Mucosa of stomach (tissue), 1 donor: ENCODE data around the gene RHOXF2B.
"Not testable (repeated sequence)": the region's sequence is repeated elsewhere in the genome, so short reads cannot be mapped to it uniquely, and the experiment has no call there.

Source experiments
- H3K27me3 ChIP-seq: one replicate; pipeline ENCODE4 v1.7.0; 2013; ENCODE audit warnings: mild to moderate bottlenecking, low read length; ENCODE audit not compliant: control insufficient read depth, insufficient read depth
- H3K36me3 ChIP-seq: one replicate; pipeline ENCODE4 v1.7.0; 2013; ENCODE audit warnings: low read length; ENCODE audit not compliant: control insufficient read depth, insufficient read depth
- H3K4me1 ChIP-seq: one replicate; pipeline ENCODE4 v1.7.0; 2013; ENCODE audit warnings: mild to moderate bottlenecking, low read length; ENCODE audit not compliant: control insufficient read depth, insufficient read depth
- H3K4me3 ChIP-seq: one replicate; pipeline ENCODE4 v1.7.0; 2013; ENCODE audit warnings: low read length
- H3K9ac ChIP-seq: one replicate; pipeline ENCODE4 v1.7.0; 2013; ENCODE audit warnings: mild to moderate bottlenecking, low read length, moderate library complexity
- H3K9me3 ChIP-seq: one replicate; pipeline ENCODE4 v1.7.0; 2013; ENCODE audit warnings: mild to moderate bottlenecking, low read length, moderate library complexity; ENCODE audit not compliant: control insufficient read depth
- donor health status: Pancreatic carcinoma.

RHOXF2B gene

DNA sequence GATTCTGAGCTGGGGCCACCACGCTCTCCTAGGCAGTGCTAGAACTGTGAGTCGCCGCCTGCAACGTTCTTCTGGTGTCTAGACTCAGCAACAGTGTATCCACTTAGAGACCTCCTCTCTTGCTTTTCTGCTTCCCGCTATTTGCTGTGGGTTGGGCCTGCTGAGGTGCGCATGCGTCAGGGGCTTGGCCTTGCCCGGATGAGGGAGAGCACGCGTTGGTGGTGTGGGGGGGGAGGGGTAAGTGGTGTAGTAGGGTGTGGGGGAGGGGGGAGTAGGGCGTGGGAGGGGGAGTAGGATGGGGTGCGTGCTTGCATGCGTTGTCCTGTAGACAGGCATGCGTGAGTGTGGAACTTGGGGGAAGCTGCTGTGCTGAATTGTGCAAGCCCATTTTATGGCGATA is at the start of gene RHOXF2B:
TSS of gene RHOXF2B (minus strand) at position 101 of the 400 bp plus-strand sequence. CDS start 138 bp downstream, outside the sequence.
- not testable (repeated sequence) for H3K36me3 ChIP-seq, H3K9me3 ChIP-seq, H3K9ac ChIP-seq, H3K4me3 ChIP-seq, H3K4me1 ChIP-seq, H3K27me3 ChIP-seq

- H3K27me3 ChIP-seq = no peaks in the 10 kb centered on the region
- no peaks in the 10 kb centered on the region for H3K36me3 ChIP-seq
- no peaks in the 10 kb centered on the region for H3K9me3 ChIP-seq
- no peaks in the 10 kb centered on the region for H3K4me1 ChIP-seq
- H3K4me3 ChIP-seq = no peak overlapping the region
- no peak overlapping the region for H3K9ac ChIP-seq
Measured at GRCh38 chrX:120125444-120125843, 48.0 kb upstream of the RHOXF2B start.

DNA sequence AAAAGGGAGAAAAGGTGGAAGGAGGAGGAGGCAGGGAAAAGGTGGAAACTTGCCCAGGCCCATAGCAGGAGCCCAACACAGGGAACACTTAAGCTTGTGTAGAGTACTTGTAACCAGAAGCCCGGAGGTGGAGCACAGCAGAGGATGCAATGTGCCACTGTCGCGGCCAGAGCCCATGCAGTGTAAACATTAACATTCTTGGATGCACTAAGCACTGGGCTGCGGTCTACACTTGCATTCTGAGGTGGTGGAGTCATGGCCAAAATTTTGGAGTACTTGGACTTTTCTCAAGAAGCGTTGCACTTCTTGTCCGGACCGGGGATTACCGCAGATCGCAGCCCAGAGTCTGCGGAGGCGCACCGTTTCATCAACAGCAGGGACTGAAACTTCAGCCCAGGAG is 42.7 kb upstream of the RHOXF2B start:
- Histone ChIP-seq H3K4me3 (no peak overlapping the region), H3K27me3 (no peaks in the 10 kb centered on the region), H3K9me3 (no peaks in the 10 kb centered on the region), H3K36me3 (no peaks in the 10 kb centered on the region), H3K4me1 (no peaks in the 10 kb centered on the region), H3K9ac (no peak overlapping the region)

GRCh38 chrX:120115438-120115963 is 38.0 kb upstream of the RHOXF2B start, which contains the start of gene RHOXF1:
TSS of gene RHOXF1 (minus strand) at chrX:120115913. CDS start at chrX:120115862, 51 bp downstream.
- H3K27me3 ChIP-seq = no peaks in the 10 kb centered on the region
- no peak within 1 kb of the TSS for H3K4me3 ChIP-seq
- H3K9ac ChIP-seq = no peak within 1 kb of the TSS
- no peaks in the 10 kb centered on the region for H3K4me1 ChIP-seq
- no peaks in the 10 kb centered on the region for H3K9me3 ChIP-seq
- no peaks in the 10 kb centered on the region for H3K36me3 ChIP-seq

DNA sequence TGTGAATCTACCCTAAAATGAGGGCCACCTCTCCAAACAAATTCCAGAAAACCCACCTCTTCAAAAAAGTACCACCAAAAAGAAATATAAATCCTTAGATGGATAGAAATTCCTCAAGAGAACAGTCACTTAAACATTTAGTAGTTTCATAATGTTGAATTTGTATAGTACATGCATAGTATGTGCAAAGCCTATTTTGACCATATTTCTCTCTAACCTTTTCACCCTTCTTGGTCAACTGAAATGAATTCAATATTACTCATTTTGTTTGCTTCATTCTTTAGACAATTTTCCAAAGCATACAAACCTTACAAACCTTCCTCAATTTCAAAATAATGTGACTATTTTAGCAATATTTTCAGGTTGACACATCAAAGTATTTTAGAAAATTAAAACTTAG is 34.1 kb upstream of the RHOXF2B start:
- no peaks in the 10 kb centered on the region for H3K27me3 ChIP-seq
- H3K9ac ChIP-seq = no peak overlapping the region
- no peaks in the 10 kb centered on the region for H3K36me3 ChIP-seq
- H3K9me3 ChIP-seq = no peaks in the 10 kb centered on the region
- H3K4me3 ChIP-seq = no peak overlapping the region
- H3K4me1 ChIP-seq = no peaks in the 10 kb centered on the region

GRCh38 chrX:120109378-120109777 is 31.9 kb upstream of the RHOXF2B start:
- Histone ChIP-seq H3K27me3 (no peaks in the 10 kb centered on the region), H3K9ac (no peak overlapping the region), H3K9me3 (no peaks in the 10 kb centered on the region), H3K36me3 (no peaks in the 10 kb centered on the region), H3K4me1 (no peaks in the 10 kb centered on the region), H3K4me3 (no peak overlapping the region)

- H3K4me3 ChIP-seq, H3K27me3 ChIP-seq, H3K9ac ChIP-seq, H3K4me1 ChIP-seq, H3K36me3 ChIP-seq, H3K9me3 ChIP-seq: not testable (repeated sequence)
Measured at GRCh38 chrX:120104707-120105106, 27.2 kb upstream of the RHOXF2B start.

- not testable (repeated sequence) for H3K4me3 ChIP-seq, H3K27me3 ChIP-seq, H3K4me1 ChIP-seq, H3K9ac ChIP-seq, H3K36me3 ChIP-seq, H3K9me3 ChIP-seq
Measured at GRCh38 chrX:120101057-120101456, 23.6 kb upstream of the RHOXF2B start.

DNA sequence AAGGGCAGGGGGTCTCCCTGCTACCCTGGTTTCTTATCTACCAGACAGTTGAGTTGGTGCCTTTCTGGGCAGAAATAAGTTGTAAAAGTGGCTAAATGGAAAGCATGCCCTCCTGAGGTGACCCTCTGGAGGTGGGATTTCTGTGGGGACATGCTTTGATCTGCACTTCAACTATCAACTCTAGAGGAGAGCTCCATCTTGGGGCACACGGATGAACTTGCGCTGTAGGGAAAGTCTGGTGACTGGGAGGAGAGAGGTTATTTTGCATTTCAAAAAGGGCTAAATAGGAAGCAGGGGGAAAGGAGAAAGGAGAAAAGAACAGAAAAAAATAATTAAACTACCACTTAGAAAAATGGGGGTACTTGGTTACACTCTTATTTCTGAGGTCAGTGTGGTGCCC is 12.7 kb upstream of the RHOXF2B start:
- Histone ChIP-seq H3K9me3 (no peaks in the 10 kb centered on the region), H3K27me3 (no peaks in the 10 kb centered on the region), H3K9ac (no peak overlapping the region), H3K4me1 (no peaks in the 10 kb centered on the region), H3K36me3 (no peaks in the 10 kb centered on the region), H3K4me3 (no peak overlapping the region)

- Histone ChIP-seq H3K4me1 (no peaks in the 10 kb centered on the region), H3K9me3 (no peaks in the 10 kb centered on the region), H3K4me3 (no peak overlapping the region), H3K9ac (no peak overlapping the region), H3K27me3 (no peaks in the 10 kb centered on the region), H3K36me3 (no peaks in the 10 kb centered on the region)
Measured at GRCh38 chrX:120087289-120088017, 10.0 kb upstream of the RHOXF2B start.

DNA sequence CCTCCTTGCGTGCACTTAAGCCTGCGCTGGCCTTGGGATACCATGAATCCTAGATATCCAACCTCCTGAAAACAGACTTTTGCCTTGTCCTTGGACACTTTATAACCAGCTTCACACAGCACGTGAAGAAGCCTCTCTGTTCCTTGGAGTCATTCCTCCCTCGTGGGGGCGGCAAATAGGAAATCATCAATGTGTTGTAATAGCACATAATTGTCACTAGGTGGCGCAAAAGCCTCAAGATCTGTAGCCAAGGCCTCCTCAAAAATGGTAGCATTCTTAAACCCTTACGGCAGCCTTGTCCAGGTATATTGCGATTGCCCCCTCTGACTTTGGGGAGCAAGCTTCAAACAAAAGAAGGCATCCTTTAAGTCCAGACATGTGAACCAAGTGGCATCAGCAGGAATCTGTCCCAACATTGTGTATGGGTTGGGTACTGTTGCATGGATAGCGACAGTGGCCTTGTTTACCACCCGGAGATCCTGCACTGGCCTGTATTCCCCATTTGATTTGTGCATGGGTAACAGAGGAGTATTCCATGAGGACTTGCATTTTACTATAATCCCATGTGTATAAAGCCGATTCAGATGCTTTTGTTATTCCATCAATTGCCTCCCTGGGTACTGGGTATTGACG is 8.2 kb upstream of the RHOXF2B start:
- H3K4me3 ChIP-seq, H3K9ac ChIP-seq, H3K27me3 ChIP-seq, H3K36me3 ChIP-seq, H3K4me1 ChIP-seq, H3K9me3 ChIP-seq: not testable (repeated sequence)

GRCh38 chrX:120066169-120066568 is 11.3 kb downstream of the RHOXF2B start:
- not testable (repeated sequence) for H3K36me3 ChIP-seq, H3K4me3 ChIP-seq, H3K27me3 ChIP-seq, H3K9me3 ChIP-seq, H3K4me1 ChIP-seq, H3K9ac ChIP-seq
